HG03039 (cell line): ENCODE measurements around the gene PSMA4.
"Not testable (repeated sequence)": the region's sequence is repeated elsewhere in the genome, so short reads cannot be mapped to it uniquely, and the experiment has no call there.

ENCODE experiments used
- ATAC-seq: cut with Tn5 transposase; IDR thresholded peaks from one replicate; pipeline ENCODE4 v1.9.1; 2021; ENCODE audit warnings: mild to moderate bottlenecking, moderate library complexity; ENCODE audit not compliant: unreplicated experiment

PSMA4 gene

GRCh38 chr15:78550815-78551214 is 10.6 kb downstream of the PSMA4 start:
- no peak for ATAC-seq

- no peak for ATAC-seq
Measured at GRCh38 chr15:78551902-78552301, 11.7 kb downstream of the PSMA4 start.

- no peak for ATAC-seq
Measured at GRCh38 chr15:78552597-78552996, 12.4 kb downstream of the PSMA4 start.

- not testable (repeated sequence) for ATAC-seq
Measured at GRCh38 chr15:78560201-78560600, 20.0 kb downstream of the PSMA4 start.

- ATAC-seq = no peak
Measured at GRCh38 chr15:78561490-78561889, 21.2 kb downstream of the PSMA4 start.

GRCh38 chr15:78563092-78563491 is 22.8 kb downstream of the PSMA4 start:
- ATAC-seq = no peak

- ATAC-seq = no peak
Measured at GRCh38 chr15:78564743-78565096, 24.5 kb downstream of the PSMA4 start.

GRCh38 chr15:78565097-78565950 is 25.1 kb downstream of the PSMA4 start, which contains the start of gene CHRNA5:
Gene CHRNA5, plus strand, starts transcription at chr15:78565520. Its CDS starts 200 bp downstream, at chr15:78565720.
- peak; percentile 84 for ATAC-seq

- ATAC-seq = peak; percentile 12
Measured at GRCh38 chr15:78565951-78566774, 25.9 kb downstream of the PSMA4 start.

- ATAC-seq = no peak
Measured at GRCh38 chr15:78567531-78567930, 27.3 kb downstream of the PSMA4 start.

- ATAC-seq = no peak
Measured at GRCh38 chr15:78570710-78571109, 30.5 kb downstream of the PSMA4 start.

GRCh38 chr15:78571382-78571781 is 31.1 kb downstream of the PSMA4 start:
- no peak for ATAC-seq

- no peak for ATAC-seq
Measured at GRCh38 chr15:78573416-78573815, 33.2 kb downstream of the PSMA4 start.

- ATAC-seq = no peak
Measured at GRCh38 chr15:78574944-78575343, 34.7 kb downstream of the PSMA4 start.

GRCh38 chr15:78597583-78597982 is 57.3 kb downstream of the PSMA4 start:
- ATAC-seq = no peak

GRCh38 chr15:78598348-78598747 is 58.1 kb downstream of the PSMA4 start:
- ATAC-seq = no peak

- ATAC-seq = no peak
Measured at GRCh38 chr15:78599189-78599588, 58.9 kb downstream of the PSMA4 start.
